Measurements from ENCODE around the gene NUF2.
"Not testable (repeated sequence)": the region's sequence is repeated elsewhere in the genome, so short reads cannot be mapped to it uniquely, and the experiment has no call there.

DNA sequence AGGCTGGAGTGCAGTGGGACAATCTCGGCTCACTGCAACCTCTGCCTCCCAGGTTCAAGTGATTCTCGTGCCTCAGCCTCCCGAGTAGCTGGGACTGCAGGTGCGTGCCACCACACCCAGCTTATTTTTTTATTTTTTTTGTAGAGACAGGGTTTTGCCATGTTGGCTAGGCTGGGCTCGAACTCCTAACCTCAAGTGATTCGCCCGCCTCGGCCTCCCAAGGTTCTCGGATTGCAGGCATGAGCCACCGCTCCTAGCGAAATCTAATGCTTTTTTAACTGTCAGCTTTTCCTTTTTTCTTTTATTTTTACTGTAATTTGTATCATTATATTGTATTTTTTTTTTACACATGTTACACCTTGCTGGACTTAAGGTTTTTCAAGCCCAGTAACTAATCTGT, 36.4 kb downstream of the NUF2 start:
- TF ChIP-seq, protein P1, sequence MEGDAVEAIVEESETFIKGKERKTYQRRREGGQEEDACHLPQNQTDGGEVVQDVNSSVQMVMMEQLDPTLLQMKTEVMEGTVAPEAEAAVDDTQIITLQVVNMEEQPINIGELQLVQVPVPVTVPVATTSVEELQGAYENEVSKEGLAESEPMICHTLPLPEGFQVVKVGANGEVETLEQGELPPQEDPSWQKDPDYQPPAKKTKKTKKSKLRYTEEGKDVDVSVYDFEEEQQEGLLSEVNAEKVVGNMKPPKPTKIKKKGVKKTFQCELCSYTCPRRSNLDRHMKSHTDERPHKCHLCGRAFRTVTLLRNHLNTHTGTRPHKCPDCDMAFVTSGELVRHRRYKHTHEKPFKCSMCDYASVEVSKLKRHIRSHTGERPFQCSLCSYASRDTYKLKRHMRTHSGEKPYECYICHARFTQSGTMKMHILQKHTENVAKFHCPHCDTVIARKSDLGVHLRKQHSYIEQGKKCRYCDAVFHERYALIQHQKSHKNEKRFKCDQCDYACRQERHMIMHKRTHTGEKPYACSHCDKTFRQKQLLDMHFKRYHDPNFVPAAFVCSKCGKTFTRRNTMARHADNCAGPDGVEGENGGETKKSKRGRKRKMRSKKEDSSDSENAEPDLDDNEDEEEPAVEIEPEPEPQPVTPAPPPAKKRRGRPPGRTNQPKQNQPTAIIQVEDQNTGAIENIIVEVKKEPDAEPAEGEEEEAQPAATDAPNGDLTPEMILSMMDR (IDR thresholded peaks at IDR 0.05) = not testable (repeated sequence)
- TF ChIP-seq POLR2A (IDR thresholded peaks at IDR 0.05) = not testable (repeated sequence)
